Measurements from ENCODE around the gene ENPP6. TPM values are rescaled to one million over a fixed set of nuclear protein-coding genes. Genes with fewer than 3 reads are reported as not detected.
"Not testable (repeated sequence)": the region's sequence is repeated elsewhere in the genome, so short reads cannot be mapped to it uniquely, and the experiment has no call there.

Gene ENPP6
- total RNA-seq, 1 donor from 2014 or later: not detected

DNA sequence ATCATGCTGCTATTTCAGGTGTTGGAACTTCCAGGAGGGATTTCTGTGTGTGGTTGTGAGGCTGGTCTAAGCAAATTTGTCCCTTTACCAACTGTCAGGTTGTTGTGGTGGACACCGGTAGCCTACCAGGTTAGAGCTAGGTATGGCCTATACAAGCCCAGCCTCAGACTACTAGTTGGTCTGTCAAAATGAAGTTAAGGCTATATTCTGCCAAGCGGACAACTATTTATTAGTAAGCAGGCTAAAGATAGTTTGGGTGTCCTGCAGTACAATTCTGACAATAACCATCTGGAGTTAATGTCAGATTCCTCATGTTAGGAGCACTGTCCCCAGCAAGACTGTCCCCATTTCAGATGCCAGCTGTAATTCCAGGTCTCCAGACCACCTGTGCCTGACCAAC lies 13.9 kb upstream of the ENPP6 start:
- no peaks in the 10 kb centered on the region for H3K36me3 Mint-ChIP-seq (ENCODE audit: low read depth)
- ChIA-PET POLR2A (no interaction called here), CTCF (no interaction called here)
- H3K4me1 Mint-ChIP-seq: peaks cover 9% of the 10 kb centered on the region
- intact Hi-C loops (cut with micrococcal nuclease): no loop called here
- DNase-seq: no peak
- H3K9me3 Mint-ChIP-seq: no peaks in the 10 kb centered on the region
- peaks cover 39% of the 10 kb centered on the region for H3K27me3 Mint-ChIP-seq
- no peak for ATAC-seq (ENCODE audit: low read depth)
- no peak overlapping the region for H3K4me3 Mint-ChIP-seq
- TF ChIP-seq, protein P1, sequence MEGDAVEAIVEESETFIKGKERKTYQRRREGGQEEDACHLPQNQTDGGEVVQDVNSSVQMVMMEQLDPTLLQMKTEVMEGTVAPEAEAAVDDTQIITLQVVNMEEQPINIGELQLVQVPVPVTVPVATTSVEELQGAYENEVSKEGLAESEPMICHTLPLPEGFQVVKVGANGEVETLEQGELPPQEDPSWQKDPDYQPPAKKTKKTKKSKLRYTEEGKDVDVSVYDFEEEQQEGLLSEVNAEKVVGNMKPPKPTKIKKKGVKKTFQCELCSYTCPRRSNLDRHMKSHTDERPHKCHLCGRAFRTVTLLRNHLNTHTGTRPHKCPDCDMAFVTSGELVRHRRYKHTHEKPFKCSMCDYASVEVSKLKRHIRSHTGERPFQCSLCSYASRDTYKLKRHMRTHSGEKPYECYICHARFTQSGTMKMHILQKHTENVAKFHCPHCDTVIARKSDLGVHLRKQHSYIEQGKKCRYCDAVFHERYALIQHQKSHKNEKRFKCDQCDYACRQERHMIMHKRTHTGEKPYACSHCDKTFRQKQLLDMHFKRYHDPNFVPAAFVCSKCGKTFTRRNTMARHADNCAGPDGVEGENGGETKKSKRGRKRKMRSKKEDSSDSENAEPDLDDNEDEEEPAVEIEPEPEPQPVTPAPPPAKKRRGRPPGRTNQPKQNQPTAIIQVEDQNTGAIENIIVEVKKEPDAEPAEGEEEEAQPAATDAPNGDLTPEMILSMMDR (IDR thresholded peaks at IDR 0.05): no peak
- H3K27ac Mint-ChIP-seq: no peak overlapping the region

DNA sequence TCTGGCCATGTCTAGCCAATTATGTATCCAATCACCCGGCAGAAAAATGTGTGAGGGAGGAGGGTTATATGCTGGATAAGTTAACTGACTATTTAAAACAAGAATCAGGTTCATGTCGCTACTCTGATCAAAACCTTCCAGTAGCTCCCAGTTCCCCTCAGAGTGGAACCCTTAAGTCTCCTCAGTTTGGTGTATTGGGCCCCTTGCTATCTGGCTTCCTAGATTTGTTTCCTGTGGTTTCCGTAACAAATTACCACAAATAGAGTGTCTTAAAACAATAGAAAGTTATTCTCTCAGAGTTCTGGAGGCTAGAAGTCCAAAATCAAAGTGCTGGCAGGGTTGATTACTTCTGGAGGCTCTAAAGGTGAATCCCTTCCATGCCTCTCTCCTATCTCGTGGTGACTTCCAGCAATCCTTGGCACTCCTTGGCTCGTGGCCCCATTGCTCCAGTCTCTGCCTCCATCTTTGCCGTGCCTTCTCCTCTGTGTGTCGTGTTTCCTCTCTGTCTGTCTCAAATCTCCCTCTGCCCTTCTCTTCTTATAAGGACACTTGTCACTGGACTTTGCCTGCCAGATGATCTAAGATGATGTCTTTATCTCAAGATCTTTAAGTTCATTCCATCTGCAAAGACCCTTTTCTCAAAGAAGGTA lies 10.5 kb upstream of the ENPP6 start:
- Mint-ChIP-seq H3K4me1 (peaks cover 9% of the 10 kb centered on the region), H3K36me3 (ENCODE audit: low read depth) (no peaks in the 10 kb centered on the region), H3K27me3 (peaks cover 39% of the 10 kb centered on the region), H3K4me3 (no peak overlapping the region), H3K27ac (no peak overlapping the region), H3K9me3 (peaks cover 7% of the 10 kb centered on the region)
- DNase-seq (no peak), ATAC-seq (ENCODE audit: low read depth) (no peak)
- POLR2A ChIA-PET: no interaction called here
- intact Hi-C loops (cut with micrococcal nuclease): no loop called here
- TF ChIP-seq, protein P1 (IDR thresholded peaks at IDR 0.05): no peak
- CTCF ChIA-PET: no interaction called here

DNA sequence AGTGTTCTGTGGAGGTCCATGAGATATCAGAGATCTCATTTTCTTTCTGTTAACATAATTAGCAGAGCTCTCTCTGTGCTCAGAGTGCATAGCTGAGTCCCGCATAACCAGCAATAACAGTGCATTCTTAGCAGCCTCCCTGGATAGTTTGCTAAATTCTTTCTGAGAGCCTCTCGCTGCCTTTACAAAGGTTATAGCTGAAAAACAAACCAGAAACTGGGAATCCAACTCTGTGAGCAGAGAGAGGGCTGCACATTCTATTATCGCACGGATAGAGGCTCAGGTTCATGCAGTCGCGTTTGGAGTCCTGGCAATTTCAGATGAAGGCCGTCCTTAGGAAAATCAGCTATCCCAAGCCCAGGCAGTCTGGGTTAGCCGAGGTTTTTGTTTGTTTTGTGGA lies 1.2 kb downstream of the ENPP6 start:
- H3K27me3 Mint-ChIP-seq: peaks cover 18% of the 10 kb centered on the region
- H3K27ac Mint-ChIP-seq: no peak overlapping the region
- ATAC-seq (ENCODE audit: low read depth): no peak
- intact Hi-C loops (cut with micrococcal nuclease): no loop called here
- H3K4me3 Mint-ChIP-seq: no peak overlapping the region
- ChIA-PET POLR2A (no interaction called here), CTCF (no interaction called here)
- H3K36me3 Mint-ChIP-seq (ENCODE audit: low read depth): no peaks in the 10 kb centered on the region
- no peaks in the 10 kb centered on the region for H3K9me3 Mint-ChIP-seq
- DNase-seq: no peak
- no peaks in the 10 kb centered on the region for H3K4me1 Mint-ChIP-seq
- TF ChIP-seq, protein P1 (IDR thresholded peaks at IDR 0.05): no peak

DNA sequence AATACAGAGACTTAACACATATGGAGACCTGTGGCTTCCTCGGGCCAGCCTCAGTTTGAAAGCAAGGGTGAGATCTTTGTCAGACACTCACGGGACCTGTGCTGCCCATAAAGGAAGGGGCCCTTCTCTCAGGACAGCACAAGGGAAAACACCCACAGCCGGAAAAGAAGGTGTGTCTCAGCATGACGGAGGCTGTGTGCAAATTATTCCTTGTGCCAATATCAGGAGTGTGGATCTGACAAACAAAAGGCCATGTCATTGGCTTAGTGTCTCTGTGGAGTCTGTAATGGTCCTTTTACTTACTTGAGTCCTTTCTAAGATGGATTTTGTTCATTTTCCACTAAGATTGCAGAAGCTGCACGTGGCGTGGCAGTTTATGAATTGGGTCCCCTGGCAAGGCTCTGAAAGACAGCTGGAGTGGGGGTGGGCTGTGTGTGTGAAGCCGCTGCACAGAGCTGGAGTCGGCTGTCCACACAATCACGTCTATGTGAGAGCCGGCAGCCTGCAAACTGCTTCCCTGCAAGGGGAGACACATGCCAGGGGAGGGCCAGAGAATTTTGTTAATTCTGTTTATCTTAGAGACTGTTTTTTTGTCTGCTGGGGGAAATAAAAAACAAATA lies 1.9 kb downstream of the ENPP6 start:
- TF ChIP-seq, protein P1 (IDR thresholded peaks at IDR 0.05): no peak
- intact Hi-C loops (cut with micrococcal nuclease): no loop called here
- no peak overlapping the region for H3K27ac Mint-ChIP-seq
- H3K27me3 Mint-ChIP-seq: peaks cover 15% of the 10 kb centered on the region
- ATAC-seq (ENCODE audit: low read depth): no peak
- ChIA-PET POLR2A (no interaction called here), CTCF (no interaction called here)
- no peak overlapping the region for H3K4me3 Mint-ChIP-seq
- H3K4me1 Mint-ChIP-seq: no peaks in the 10 kb centered on the region
- DNase-seq: no peak
- H3K9me3 Mint-ChIP-seq: no peaks in the 10 kb centered on the region
- no peaks in the 10 kb centered on the region for H3K36me3 Mint-ChIP-seq (ENCODE audit: low read depth)

DNA sequence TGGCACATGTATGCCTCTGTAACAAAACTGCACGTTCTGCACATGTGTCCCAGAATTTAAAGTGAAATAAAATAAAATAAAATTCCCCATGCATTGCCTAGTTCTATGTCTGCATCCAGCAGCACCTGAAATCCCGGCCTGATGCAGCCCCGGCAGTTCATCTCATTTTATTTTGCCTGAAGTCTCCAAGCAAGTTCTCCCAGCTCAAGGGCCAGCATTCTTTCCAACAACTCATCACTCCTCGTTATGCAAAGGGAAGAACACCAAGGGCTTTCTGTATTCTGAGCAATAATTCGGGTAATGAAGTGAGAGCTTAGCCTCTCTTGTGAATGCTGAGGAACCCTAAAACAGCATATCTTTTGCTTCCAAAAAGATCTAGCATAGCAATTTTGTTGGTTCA lies 2.7 kb downstream of the ENPP6 start:
- TF ChIP-seq, protein P1 (IDR thresholded peaks at IDR 0.05): no peak
- DNase-seq (no peak), ATAC-seq (ENCODE audit: low read depth) (no peak)
- H3K27ac Mint-ChIP-seq: no peak overlapping the region
- no peaks in the 10 kb centered on the region for H3K4me1 Mint-ChIP-seq
- H3K4me3 Mint-ChIP-seq: no peak overlapping the region
- ChIA-PET POLR2A (no interaction called here), CTCF (no interaction called here)
- no peaks in the 10 kb centered on the region for H3K36me3 Mint-ChIP-seq (ENCODE audit: low read depth)
- H3K27me3 Mint-ChIP-seq: peaks cover 15% of the 10 kb centered on the region
- H3K9me3 Mint-ChIP-seq: no peaks in the 10 kb centered on the region
- intact Hi-C loops (cut with micrococcal nuclease): no loop called here

DNA sequence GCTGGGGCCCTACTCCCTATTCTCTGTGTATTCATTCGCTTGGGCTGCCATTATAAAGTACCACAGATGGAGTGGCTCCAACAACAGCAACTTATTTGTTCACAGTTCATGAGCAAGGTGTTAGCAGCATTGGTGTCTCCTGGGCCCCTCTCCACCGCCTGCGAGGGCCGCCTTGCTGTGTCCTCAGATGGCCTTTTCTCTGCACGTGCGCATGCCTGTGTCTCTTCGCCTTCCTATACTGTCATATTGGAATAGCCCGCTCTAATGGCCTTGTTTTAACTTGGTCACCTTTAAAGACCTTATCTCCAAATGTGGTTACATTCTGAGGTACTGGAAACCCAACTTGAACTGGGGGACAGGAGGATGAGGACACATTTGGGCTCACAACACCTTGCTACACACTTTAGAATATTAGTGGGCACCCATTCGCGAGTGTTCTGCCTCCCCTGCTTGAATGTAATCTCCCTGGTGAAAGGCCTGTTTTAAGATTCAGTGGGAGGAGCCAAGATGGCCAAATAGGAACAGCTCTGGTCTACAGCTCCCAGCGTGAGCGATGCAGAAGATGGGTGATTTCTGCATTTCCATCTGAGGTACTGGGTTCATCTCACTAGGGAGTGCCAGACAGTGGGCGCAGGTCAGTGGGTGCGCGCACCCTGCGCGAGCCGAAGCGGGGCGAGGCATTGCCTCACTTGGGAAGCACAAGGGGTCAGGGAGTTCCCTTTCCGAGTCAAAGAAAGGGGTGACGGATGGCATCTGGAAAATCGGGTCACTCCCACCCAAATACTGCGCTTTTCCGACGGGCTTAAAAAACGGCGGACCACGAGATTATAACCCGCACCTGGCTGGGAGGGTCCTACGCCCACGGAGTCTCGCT lies 9.7 kb downstream of the ENPP6 start:
- H3K4me3 Mint-ChIP-seq; CTCF ChIA-PET; H3K9me3 Mint-ChIP-seq; H3K4me1 Mint-ChIP-seq; DNase-seq; ATAC-seq (ENCODE audit: low read depth); H3K36me3 Mint-ChIP-seq (ENCODE audit: low read depth); POLR2A ChIA-PET; H3K27ac Mint-ChIP-seq; intact Hi-C loops (cut with micrococcal nuclease): not testable (repeated sequence)
- peaks cover 29% of the 10 kb centered on the region for H3K27me3 Mint-ChIP-seq

Measured in activated B cell treated with CpG ODN at 0.5 μM for 24 hours (primary cell).